HG03025 (cell line): ENCODE data around the gene C13orf46.

ENCODE experiments used
- ATAC-seq: cut with Tn5 transposase; IDR thresholded peaks from one replicate; pipeline ENCODE4 v1.9.1; 2021; ENCODE audit warnings: mild to moderate bottlenecking, moderate library complexity; ENCODE audit not compliant: unreplicated experiment, low FRiP score

Gene C13orf46

DNA sequence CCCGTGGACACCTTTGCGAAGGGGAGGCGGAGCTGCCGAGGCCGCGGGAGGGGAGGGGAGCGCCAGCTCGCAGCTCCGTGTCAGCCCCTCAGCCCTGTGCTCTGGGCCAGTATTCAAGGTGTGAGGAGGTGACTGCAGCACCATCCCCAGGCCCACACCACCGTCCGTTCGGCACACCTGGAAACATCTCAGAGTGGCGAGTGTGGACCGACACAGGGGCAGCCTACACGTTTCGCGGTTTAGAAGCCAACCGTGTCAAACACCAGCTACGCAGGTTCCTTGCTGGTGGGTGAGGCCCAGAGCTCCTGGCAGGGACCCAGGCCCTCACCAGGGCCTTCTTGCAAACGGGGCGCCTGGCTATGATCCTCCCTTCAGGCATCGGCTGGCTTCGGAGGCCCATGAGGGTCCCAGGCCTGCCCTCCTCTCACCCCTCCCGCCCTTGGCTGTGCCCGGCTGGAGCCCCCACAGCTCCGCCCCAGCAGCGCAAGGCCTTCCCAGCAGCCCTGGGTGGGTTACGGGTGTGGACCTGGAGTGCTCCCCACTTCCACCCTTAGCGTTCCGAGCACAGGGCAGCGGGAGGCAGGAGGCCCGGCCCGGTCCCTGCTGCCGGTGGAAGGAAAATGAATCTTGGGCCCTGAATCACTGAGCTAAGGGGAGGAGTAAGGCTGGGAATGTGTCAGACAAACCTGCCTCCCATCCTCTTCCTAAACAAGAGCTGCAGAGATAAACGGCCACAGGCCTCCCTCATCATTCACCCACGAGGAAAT, 1.2 kb downstream of the C13orf46 start:
- no peak for ATAC-seq

- no peak for ATAC-seq
These were observed 2.2 kb downstream of the C13orf46 start for GRCh38 chr13:113971471-113972231.

GRCh38 chr13:113970810-113971470, 2.9 kb downstream of the C13orf46 start:
- no peak for ATAC-seq

GRCh38 chr13:113969973-113970611, 3.8 kb downstream of the C13orf46 start:
- ATAC-seq = no peak

DNA sequence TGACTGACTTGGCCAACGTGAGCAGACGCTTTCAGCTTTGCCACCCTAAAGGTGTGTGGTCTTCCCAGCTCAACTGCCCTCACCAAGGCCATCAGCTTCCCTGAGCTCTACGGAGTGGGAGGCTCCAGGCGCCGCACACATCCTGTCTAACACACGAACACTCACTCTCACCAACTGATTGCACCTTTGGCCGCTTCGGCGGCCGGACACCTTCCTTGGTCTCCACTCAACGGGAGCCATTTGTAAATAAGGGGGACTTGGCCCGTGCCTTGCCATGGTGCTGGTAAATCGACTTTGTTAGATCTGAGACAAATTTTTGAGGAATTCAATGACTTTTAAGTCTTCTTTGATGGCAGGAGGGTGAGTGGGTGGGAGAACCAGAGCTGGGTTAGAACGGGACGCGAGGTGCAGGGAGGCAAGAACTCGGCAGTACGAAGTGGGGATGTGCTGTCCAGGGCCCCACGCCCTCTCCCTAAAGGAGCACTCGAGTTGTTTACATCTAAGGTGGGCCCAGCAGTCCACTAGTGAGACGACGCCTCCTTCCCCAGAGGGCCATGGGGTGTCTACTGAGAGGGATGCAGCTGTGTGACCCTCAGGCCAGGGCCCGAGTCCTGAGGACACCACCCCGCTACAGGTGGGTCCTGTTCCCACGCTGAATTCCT, 4.4 kb downstream of the C13orf46 start:
- no peak for ATAC-seq

DNA sequence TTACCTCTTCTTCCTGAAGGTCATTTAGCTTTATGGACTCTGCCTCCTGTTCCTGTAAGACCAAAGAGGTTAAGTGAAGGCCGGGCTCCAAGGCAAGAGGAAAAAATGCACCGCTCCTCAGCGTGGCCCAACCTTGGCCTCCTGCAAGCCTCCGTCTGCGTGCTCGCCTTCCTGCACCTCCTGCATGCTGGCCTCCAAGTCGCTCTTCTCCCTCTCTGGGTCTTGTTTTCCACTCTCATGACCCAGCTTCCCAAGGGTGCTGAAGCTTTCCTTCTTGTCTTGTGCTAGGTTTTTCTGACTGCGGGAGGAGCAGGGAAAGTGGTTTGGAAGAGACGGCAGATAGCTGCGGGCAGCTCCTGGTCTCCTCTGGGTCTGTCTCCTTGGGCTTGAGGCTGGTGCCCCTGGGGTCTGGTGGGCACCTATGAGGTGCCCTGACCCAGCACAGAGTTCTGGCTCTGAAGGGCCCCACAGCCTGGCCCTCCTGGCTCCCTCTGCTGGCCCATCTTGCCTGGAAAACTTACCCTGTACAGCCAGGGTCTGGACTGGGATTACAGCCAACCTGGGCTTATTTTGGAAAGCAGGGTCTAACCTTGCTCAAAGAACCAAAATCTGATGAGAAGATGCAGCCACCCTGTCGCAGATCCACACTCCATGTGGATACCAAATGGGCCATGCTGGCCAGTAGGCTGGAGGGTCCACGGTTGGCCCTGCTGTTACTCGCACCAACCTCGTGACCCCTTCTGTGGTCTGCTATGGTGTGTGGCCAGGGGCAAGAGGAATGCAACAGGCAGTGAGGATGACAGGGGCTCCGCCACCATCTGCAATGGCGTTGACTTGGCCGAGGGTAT, 5.2 kb downstream of the C13orf46 start:
- ATAC-seq = no peak

DNA sequence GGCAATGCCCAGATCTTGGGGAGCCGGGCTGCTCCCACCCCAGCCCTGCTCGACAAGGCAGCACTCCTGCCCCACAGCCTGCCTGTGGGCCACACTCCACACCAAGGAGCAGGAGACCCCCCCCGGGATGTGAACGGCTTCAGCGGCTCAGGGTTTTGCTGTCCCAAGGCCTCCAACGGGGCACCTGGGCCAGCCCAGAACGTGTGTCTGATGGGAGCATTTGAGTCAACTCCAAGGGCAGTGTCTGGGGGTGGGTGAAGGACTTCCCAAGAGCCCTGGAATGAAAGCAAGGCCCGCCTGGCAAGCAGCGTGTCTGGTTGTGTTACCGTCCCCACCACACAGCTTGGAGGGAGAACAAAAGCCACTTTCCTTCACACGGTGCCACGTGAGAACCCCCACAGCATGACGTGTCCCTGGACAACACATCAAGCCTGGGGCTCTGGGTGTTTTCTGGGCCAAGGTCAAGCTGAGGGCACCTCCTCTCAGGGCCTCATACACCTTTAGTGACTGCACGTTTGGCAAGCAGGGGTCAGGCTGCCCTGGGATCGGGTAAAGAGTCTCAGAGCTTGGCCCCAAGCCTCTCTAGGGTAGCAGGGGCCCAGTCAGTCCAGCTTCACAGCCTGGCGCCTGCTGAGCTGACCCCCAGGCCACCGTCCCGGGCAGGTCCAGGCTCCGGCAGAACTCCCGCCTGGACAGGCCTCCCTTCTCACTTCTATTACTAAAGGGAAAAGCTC, 6.0 kb downstream of the C13orf46 start:
- no peak for ATAC-seq

DNA sequence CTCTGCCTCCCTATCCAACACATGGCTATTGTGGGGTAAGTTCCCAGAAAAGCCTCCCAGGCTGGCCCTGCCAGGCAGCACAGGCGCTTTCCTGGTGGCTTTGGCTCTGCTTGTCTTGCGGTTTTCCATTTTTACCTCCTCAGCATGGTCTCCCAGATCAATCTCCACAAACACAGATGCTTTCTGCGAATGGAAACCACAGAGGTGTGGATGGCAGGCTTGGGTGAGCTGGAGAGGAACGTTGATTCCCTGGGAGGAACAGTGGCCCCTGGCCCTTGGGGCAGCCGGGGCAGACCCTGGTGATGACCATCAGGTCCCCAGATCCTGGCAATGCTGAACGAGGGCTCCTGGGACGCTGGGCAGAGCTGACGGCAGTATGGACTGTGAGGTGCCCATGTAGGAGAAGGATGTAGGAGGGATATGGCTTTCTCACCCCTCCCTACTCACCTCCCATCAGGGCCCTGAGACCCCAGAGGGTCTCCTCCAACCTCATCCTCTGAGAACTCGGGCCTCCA, 6.6 kb downstream of the C13orf46 start:
- ATAC-seq = no peak

DNA sequence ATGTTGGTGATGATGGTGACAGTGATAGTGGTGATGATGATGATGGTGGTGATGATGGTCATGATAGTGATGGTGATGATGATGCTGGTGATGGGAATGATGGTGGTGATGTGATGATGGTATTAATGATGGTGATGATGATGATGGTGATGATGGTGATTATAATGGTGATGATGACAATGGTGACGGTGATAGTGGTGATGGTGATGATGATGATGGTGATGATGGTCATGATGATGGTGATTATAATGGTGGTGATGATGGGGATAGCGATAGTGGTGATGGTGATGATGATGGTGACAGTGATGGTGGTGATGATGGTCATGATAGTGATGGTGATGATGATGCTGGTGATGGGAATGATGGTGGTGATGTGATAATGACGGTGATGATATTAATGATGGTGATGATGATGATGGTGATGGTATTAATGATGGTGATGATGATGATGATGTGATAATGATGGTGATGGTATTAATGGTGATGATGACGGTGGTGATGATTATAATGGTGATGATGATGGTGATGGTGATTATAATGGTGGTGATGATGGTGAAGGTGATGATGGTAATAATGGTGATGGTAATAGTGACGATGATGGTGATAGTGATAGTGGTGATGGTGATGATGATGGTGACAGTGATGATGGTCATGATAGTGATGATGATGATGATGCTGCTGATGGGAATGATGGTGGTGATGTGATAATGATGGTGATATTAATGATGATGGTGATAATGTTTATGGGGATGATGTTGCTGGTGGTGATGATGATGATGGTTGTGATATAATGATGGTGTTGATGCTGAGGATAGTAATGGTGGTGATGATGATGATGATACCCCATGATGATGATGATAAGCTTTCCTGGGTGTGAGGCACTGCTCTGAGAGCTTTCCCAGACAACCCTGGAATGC, 7.7 kb downstream of the C13orf46 start:
- no peak for ATAC-seq

- no peak for ATAC-seq
These were observed 8.4 kb downstream of the C13orf46 start for GRCh38 chr13:113965383-113965874.

DNA sequence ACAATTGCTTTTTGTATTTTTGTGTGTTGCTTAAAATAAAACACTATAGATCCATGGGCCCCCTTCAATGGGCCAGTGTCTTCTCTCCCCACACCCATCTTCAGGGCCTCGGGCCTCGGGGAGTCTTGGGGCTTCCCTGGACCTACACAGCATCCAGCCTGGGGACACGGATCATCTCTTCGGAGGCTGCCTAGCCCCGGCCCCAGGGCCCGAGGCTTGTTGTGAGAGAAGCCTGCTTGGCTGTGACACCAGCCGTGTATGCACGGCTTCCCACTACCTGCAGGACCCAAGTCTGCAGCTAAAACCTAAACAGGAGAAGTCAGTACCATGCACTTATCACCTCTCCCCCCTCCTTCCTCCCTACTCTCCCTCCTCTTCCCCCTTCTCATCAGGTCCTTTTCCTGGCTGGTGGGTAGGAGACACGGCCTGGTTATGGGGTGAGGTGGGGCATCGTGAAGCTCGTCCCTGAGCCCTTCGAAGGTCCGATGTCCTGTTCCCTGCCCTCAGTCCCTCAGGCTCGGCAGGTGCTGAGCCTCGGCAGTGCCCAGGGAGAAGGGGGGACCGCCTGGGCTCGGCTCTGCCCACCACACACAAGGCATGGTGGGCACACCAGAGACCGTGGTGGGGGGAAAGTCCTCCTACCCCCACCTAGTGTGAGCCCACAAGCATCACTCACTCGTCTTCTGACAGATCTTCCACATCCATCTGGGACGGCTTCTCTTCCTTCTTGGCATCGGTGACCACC, 9.5 kb downstream of the C13orf46 start:
- ATAC-seq = no peak

GRCh38 chr13:113963376-113963775, 10.5 kb downstream of the C13orf46 start:
- ATAC-seq = no peak

GRCh38 chr13:113962975-113963374, 10.9 kb downstream of the C13orf46 start:
- ATAC-seq = no peak

DNA sequence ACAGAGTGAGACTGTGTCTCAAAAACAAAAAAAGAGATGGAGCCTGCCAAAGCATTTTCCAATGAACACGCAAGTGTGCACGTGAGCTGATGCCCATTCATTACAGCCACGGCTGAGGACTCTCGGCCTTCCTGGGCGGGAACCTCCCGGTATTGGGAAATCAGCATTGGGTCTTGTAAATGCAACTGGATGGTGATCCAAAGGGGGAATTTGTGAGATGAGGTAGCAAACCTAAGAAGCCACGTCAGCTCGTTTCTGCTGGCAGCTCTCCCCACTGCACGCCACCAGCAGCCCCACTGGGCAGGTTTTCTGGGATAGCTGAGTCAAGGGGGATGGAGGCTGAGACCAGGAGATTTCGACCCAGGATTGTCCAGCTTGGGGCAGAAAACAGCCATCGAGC, 11.5 kb downstream of the C13orf46 start:
- ATAC-seq = no peak

DNA sequence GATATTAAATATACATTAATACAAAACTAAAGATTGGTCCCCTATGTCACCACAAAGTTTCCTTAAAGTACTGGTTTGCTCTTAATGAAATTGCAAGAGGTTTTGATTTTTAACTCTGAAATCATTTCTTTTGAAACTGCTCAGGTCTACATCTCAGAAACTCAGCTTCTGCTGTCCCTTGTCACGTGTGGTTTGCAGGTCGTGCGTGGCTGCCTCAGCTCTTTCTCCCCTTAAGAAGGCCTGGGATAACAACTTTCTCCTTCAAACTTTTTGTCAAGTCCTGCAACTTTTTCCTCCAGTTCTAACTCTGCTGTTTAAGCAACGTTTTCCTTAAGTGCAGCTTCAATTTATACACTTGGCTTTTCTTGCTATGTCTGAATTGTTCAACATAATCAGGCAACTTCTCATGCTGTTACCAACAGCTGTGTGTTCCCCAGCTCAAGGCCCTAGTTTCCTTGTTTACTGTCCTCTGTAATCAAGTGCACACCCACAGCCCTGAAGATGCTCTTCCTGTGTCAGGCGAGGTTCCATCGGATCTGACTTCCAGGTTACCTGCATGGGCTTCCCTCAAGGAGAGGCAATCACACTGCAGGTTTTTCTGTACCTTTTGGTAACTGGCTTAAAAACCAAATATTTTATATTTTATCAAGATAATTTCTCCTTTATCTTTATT, 13.5 kb downstream of the C13orf46 start:
- ATAC-seq = no peak

DNA sequence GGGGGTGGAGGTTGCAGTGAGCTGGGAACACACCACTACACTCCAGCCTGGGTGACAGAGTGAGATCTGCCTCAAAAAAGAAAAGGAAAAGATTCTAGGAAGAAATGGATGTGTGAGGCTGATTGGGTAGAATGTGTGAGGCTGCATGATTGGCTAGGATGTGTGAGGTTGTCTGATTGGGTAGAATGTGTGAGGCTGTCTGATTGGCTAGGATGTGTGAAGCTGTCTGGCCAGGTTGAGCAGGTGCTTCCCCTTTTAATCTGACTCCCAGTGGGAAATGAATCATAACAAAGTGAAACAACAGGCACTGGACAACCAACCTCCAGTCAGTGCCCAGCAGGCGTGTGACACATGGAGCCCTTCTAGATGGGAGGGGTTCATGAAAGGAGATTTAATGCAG, 14.7 kb downstream of the C13orf46 start:
- no peak for ATAC-seq
